Measurements from ENCODE around the gene NKAPD1. TPM values are rescaled to one million over a fixed set of nuclear protein-coding genes. Genes with fewer than 3 reads are reported as not detected.

The NKAPD1 gene
- total RNA-seq, 1 experiment from 2014 or later: 27.5 TPM

- no peak overlapping the region for H3K4me3 Mint-ChIP-seq (ENCODE audit: unreplicated experiment)
- BruUV-seq (replicated peaks): no TSS peak
- H3K27me3 Mint-ChIP-seq (ENCODE audit: insufficient read depth, unreplicated experiment): no peaks in the 10 kb centered on the region
- intact Hi-C loops (cut with micrococcal nuclease): no loop called here
- ChIA-PET POLR2A (interaction anchor here (0.7 kb wide), 1 partner anchor 73 kb away, joined by 4 read pairs; no protein-coding TSS in a partner anchor), CTCF (no interaction called here)
- no peak for TF ChIP-seq CTCF (IDR thresholded peaks at IDR 0.05; ENCODE audit: unreplicated experiment)
- DNase-seq (ENCODE audit: unreplicated experiment): no peak
- H3K9me3 Mint-ChIP-seq (ENCODE audit: unreplicated experiment): no peaks in the 10 kb centered on the region
- no peak overlapping the region for H3K27ac Mint-ChIP-seq (ENCODE audit: low read depth, unreplicated experiment)
- peaks cover 11% of the 10 kb centered on the region for H3K4me1 Mint-ChIP-seq (ENCODE audit: insufficient read depth, unreplicated experiment)
- H3K36me3 Mint-ChIP-seq (ENCODE audit: insufficient read depth, unreplicated experiment): peaks cover 86% of the 10 kb centered on the region
These were observed 23.4 kb upstream of the NKAPD1 start for GRCh38 chr11:112050721-112051120.

GRCh38 chr11:112051768-112052167 is 22.3 kb upstream of the NKAPD1 start:
- Mint-ChIP-seq H3K36me3 (ENCODE audit: insufficient read depth, unreplicated experiment) (peaks cover 86% of the 10 kb centered on the region), H3K4me1 (ENCODE audit: insufficient read depth, unreplicated experiment) (peaks cover 11% of the 10 kb centered on the region), H3K4me3 (ENCODE audit: unreplicated experiment) (no peak overlapping the region), H3K27ac (ENCODE audit: low read depth, unreplicated experiment) (no peak overlapping the region), H3K9me3 (ENCODE audit: unreplicated experiment) (no peaks in the 10 kb centered on the region), H3K27me3 (ENCODE audit: insufficient read depth, unreplicated experiment) (no peaks in the 10 kb centered on the region)
- intact Hi-C loops (cut with micrococcal nuclease): no loop called here
- ChIA-PET POLR2A (no interaction called here), CTCF (interaction anchor here (0.8 kb wide), 1 partner anchor 120 kb away, joined by 3 read pairs; no protein-coding TSS in a partner anchor)
- no peak for TF ChIP-seq CTCF (IDR thresholded peaks at IDR 0.05; ENCODE audit: unreplicated experiment)
- no peak for DNase-seq (ENCODE audit: unreplicated experiment)
- no TSS peak for BruUV-seq (replicated peaks)

- no peak for DNase-seq (ENCODE audit: unreplicated experiment)
- peaks cover 92% of the 10 kb centered on the region for H3K36me3 Mint-ChIP-seq (ENCODE audit: insufficient read depth, unreplicated experiment)
- H3K27me3 Mint-ChIP-seq (ENCODE audit: insufficient read depth, unreplicated experiment): no peaks in the 10 kb centered on the region
- TF ChIP-seq CTCF (IDR thresholded peaks at IDR 0.05; ENCODE audit: unreplicated experiment): no peak
- H3K27ac Mint-ChIP-seq (ENCODE audit: low read depth, unreplicated experiment): no peak overlapping the region
- H3K4me1 Mint-ChIP-seq (ENCODE audit: insufficient read depth, unreplicated experiment): no peaks in the 10 kb centered on the region
- ChIA-PET CTCF (interaction anchor here (0.6 kb wide), 1 partner anchor 254 kb away, joined by 5 read pairs; no protein-coding TSS in a partner anchor), POLR2A (interaction anchor here (0.9 kb wide), 1 partner anchor 18 kb away, joined by 4 read pairs; no protein-coding TSS in a partner anchor)
- no peaks in the 10 kb centered on the region for H3K9me3 Mint-ChIP-seq (ENCODE audit: unreplicated experiment)
- intact Hi-C loops (cut with micrococcal nuclease): no loop called here
- BruUV-seq (replicated peaks): no TSS peak
- H3K4me3 Mint-ChIP-seq (ENCODE audit: unreplicated experiment): no peak overlapping the region
These were observed 16.9 kb upstream of the NKAPD1 start for GRCh38 chr11:112057170-112057569.

- Mint-ChIP-seq H3K9me3 (ENCODE audit: unreplicated experiment) (no peaks in the 10 kb centered on the region), H3K4me1 (ENCODE audit: insufficient read depth, unreplicated experiment) (no peaks in the 10 kb centered on the region), H3K27me3 (ENCODE audit: insufficient read depth, unreplicated experiment) (no peaks in the 10 kb centered on the region), H3K4me3 (ENCODE audit: unreplicated experiment) (no peak overlapping the region), H3K27ac (ENCODE audit: low read depth, unreplicated experiment) (no peak overlapping the region), H3K36me3 (ENCODE audit: insufficient read depth, unreplicated experiment) (peaks cover 95% of the 10 kb centered on the region)
- CTCF ChIA-PET: interaction anchor here (0.6 to 1.0 kb wide), 2 partner anchors 16 to 223 kb away, joined by 3 read pairs; partner anchors contain the start of gene NKAPD1
- TF ChIP-seq CTCF (IDR thresholded peaks at IDR 0.05; ENCODE audit: unreplicated experiment): no peak
- no TSS peak for BruUV-seq (replicated peaks)
- DNase-seq (ENCODE audit: unreplicated experiment): no peak
- POLR2A ChIA-PET: no interaction called here
- intact Hi-C loops (cut with micrococcal nuclease): no loop called here
These were observed 16.0 kb upstream of the NKAPD1 start for GRCh38 chr11:112058103-112058502.
